ENCODE measurements around the gene PGM1.
"Not testable (repeated sequence)": the region's sequence is repeated elsewhere in the genome, so short reads cannot be mapped to it uniquely, and the experiment has no call there.

PGM1 gene

GRCh38 chr1:63559357-63559756 is 33.9 kb upstream of the PGM1 start:
- Histone ChIP-seq H3K36me3 (ENCODE audit: control insufficient read depth in 4 of 4, insufficient read depth in 4 of 4, low read length in 3 of 4) (no peaks in the 10 kb centered on the region), H3K27me3 (replicated peaks in 2 of 5; ENCODE audit: control insufficient read depth in 4 of 5, insufficient read depth in 5 of 5, low read length in 4 of 5) (no peaks in the 10 kb centered on the region), H3K27ac (ENCODE audit: insufficient read depth in 1 of 2, low read depth in 1 of 2, low read length in 2 of 2, poor library complexity in 1 of 2, severe bottlenecking in 2 of 2) (no peak overlapping the region), H3K9me3 (ENCODE audit: control extremely low read depth in 1 of 5, control insufficient read depth in 4 of 5, insufficient read depth in 2 of 5, low read depth in 1 of 5, low read length in 4 of 5) (no peaks in the 10 kb centered on the region), H3K4me1 (ENCODE audit: control extremely low read depth in 1 of 4, control insufficient read depth in 4 of 4, insufficient read depth in 4 of 4, low read length in 3 of 4) (no peaks in the 10 kb centered on the region), H3K4me3 (ENCODE audit: control insufficient read depth in 1 of 7, extremely low read depth in 1 of 7, insufficient read depth in 4 of 7, low read depth in 2 of 7, low read length in 6 of 7) (no peak overlapping the region)
- WGBS (ENCODE audit: insufficient coverage) = 100% methylated on average over 1 of the region's 2 CpGs
- ChIA-PET POLR2A (no interaction called here), CTCF (interaction anchor here (0.6 to 1.0 kb wide), 2 partner anchors 52 to 117 kb away, joined by 3 read pairs; no protein-coding TSS in a partner anchor)
- DNase-seq = no peak

- CTCF ChIA-PET = no interaction called here
- no peak for DNase-seq
- Histone ChIP-seq H3K36me3 (ENCODE audit: control insufficient read depth in 4 of 4, insufficient read depth in 4 of 4, low read length in 3 of 4) (peaks cover 0 to 2% (median 0%) of the 10 kb centered on the region in 4 experiments), H3K4me1 (ENCODE audit: control extremely low read depth in 1 of 4, control insufficient read depth in 4 of 4, insufficient read depth in 4 of 4, low read length in 3 of 4) (no peaks in the 10 kb centered on the region), H3K9me3 (ENCODE audit: control extremely low read depth in 1 of 5, control insufficient read depth in 4 of 5, insufficient read depth in 2 of 5, low read depth in 1 of 5, low read length in 4 of 5) (no peaks in the 10 kb centered on the region), H3K27me3 (replicated peaks in 2 of 5; ENCODE audit: control insufficient read depth in 4 of 5, insufficient read depth in 5 of 5, low read length in 4 of 5) (no peaks in the 10 kb centered on the region), H3K27ac (ENCODE audit: insufficient read depth in 1 of 2, low read depth in 1 of 2, low read length in 2 of 2, poor library complexity in 1 of 2, severe bottlenecking in 2 of 2) (no peak overlapping the region), H3K4me3 (ENCODE audit: control insufficient read depth in 1 of 7, extremely low read depth in 1 of 7, insufficient read depth in 4 of 7, low read depth in 2 of 7, low read length in 6 of 7) (no peak overlapping the region)
- POLR2A ChIA-PET = no interaction called here
Observed at GRCh38 chr1:63563745-63564144, 29.5 kb upstream of the PGM1 start.

GRCh38 chr1:63569068-63569467 is 24.1 kb upstream of the PGM1 start:
- CTCF ChIA-PET = interaction anchor here (0.5 kb wide), 1 partner anchor 587 kb away, joined by 4 read pairs; no protein-coding TSS in a partner anchor
- WGBS (ENCODE audit: insufficient coverage) = 100% methylated on average over 1 of the region's 4 CpGs

DNA sequence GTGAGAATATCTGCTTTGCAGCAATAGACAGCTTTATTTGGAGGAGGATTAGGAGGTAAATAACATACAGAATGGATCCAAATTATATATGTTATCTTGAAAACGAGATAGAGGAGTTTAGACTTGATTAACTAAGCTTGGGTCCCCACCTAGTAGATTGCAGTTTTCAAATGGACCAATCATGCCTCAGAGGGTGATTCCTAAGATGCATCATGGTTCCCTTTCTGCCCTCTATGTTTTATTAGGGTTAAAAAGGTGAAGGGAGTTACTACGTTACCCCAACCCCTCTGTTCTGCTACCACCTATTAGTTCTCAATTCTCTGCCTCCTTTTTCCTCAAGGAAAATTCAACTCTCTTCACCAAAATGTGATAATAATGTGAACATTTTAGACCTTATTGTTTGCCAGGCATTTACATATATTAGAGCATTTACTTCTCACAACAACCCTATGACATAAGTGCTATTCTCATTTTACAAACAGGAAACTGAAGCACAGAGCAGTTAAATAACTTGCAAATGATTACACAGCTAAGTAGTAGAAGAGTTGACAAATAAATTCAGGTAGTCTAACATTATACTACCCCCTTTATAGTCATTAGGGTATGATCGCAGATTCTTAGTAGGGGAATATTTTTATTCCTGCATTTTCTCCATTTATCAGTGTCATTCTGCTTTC is 23.4 kb upstream of the PGM1 start:
- POLR2A ChIA-PET = no interaction called here
- no peaks in the 10 kb centered on the region for H3K27me3 ChIP-seq (replicated peaks in 2 of 5; ENCODE audit: control insufficient read depth in 4 of 5, insufficient read depth in 5 of 5, low read length in 4 of 5)
- H3K36me3 ChIP-seq (ENCODE audit: control insufficient read depth in 4 of 4, insufficient read depth in 4 of 4, low read length in 3 of 4) = peaks cover 0 to 3% (median under 1%) of the 10 kb centered on the region in 4 experiments
- 100% methylated on average over 1 of the region's 3 CpGs for WGBS (ENCODE audit: insufficient coverage)
- no peak for DNase-seq
- CTCF ChIA-PET = interaction anchor here (0.5 to 0.9 kb wide), 2 partner anchors 14 to 586 kb away, joined by 4 read pairs; no protein-coding TSS in a partner anchor
- no peaks in the 10 kb centered on the region for H3K9me3 ChIP-seq (ENCODE audit: control extremely low read depth in 1 of 5, control insufficient read depth in 4 of 5, insufficient read depth in 2 of 5, low read depth in 1 of 5, low read length in 4 of 5)
- no peak overlapping the region for H3K4me3 ChIP-seq (ENCODE audit: control insufficient read depth in 1 of 7, extremely low read depth in 1 of 7, insufficient read depth in 4 of 7, low read depth in 2 of 7, low read length in 6 of 7)
- no peak overlapping the region for H3K27ac ChIP-seq (ENCODE audit: insufficient read depth in 1 of 2, low read depth in 1 of 2, low read length in 2 of 2, poor library complexity in 1 of 2, severe bottlenecking in 2 of 2)
- H3K4me1 ChIP-seq (ENCODE audit: control extremely low read depth in 1 of 4, control insufficient read depth in 4 of 4, insufficient read depth in 4 of 4, low read length in 3 of 4) = no peaks in the 10 kb centered on the region

More at GRCh38 chr1:63569068-63569467, 24.1 kb upstream of the PGM1 start:
- POLR2A ChIA-PET = no interaction called here
- Histone ChIP-seq H3K36me3 (ENCODE audit: control insufficient read depth in 4 of 4, insufficient read depth in 4 of 4, low read length in 3 of 4) (peaks cover 0 to 3% (median 1%) of the 10 kb centered on the region in 4 experiments), H3K27me3 (replicated peaks in 2 of 5; ENCODE audit: control insufficient read depth in 4 of 5, insufficient read depth in 5 of 5, low read length in 4 of 5) (no peaks in the 10 kb centered on the region), H3K27ac (ENCODE audit: insufficient read depth in 1 of 2, low read depth in 1 of 2, low read length in 2 of 2, poor library complexity in 1 of 2, severe bottlenecking in 2 of 2) (no peak overlapping the region), H3K9me3 (ENCODE audit: control extremely low read depth in 1 of 5, control insufficient read depth in 4 of 5, insufficient read depth in 2 of 5, low read depth in 1 of 5, low read length in 4 of 5) (no peaks in the 10 kb centered on the region), H3K4me3 (ENCODE audit: control insufficient read depth in 1 of 7, extremely low read depth in 1 of 7, insufficient read depth in 4 of 7, low read depth in 2 of 7, low read length in 6 of 7) (no peak overlapping the region), H3K4me1 (ENCODE audit: control extremely low read depth in 1 of 4, control insufficient read depth in 4 of 4, insufficient read depth in 4 of 4, low read length in 3 of 4) (no peaks in the 10 kb centered on the region)
- no peak for DNase-seq

GRCh38 chr1:63572686-63573085 is 20.5 kb upstream of the PGM1 start:
- CTCF ChIA-PET; H3K4me1 ChIP-seq (ENCODE audit: control extremely low read depth in 1 of 4, control insufficient read depth in 4 of 4, insufficient read depth in 4 of 4, low read length in 3 of 4); DNase-seq; H3K27ac ChIP-seq (ENCODE audit: insufficient read depth in 1 of 2, low read depth in 1 of 2, low read length in 2 of 2, poor library complexity in 1 of 2, severe bottlenecking in 2 of 2); POLR2A ChIA-PET; H3K36me3 ChIP-seq (ENCODE audit: control insufficient read depth in 4 of 4, insufficient read depth in 4 of 4, low read length in 3 of 4); H3K9me3 ChIP-seq (ENCODE audit: control extremely low read depth in 1 of 5, control insufficient read depth in 4 of 5, insufficient read depth in 2 of 5, low read depth in 1 of 5, low read length in 4 of 5); H3K4me3 ChIP-seq (ENCODE audit: control insufficient read depth in 1 of 7, extremely low read depth in 1 of 7, insufficient read depth in 4 of 7, low read depth in 2 of 7, low read length in 6 of 7); H3K27me3 ChIP-seq (replicated peaks in 2 of 5; ENCODE audit: control insufficient read depth in 4 of 5, insufficient read depth in 5 of 5, low read length in 4 of 5): not testable (repeated sequence)
- no CpG with 5 or more reads among the region's 8 CpGs for WGBS (ENCODE audit: insufficient coverage)

GRCh38 chr1:63574203-63574796 is 18.9 kb upstream of the PGM1 start:
- CTCF ChIA-PET = interaction anchor here (1.1 kb wide), 1 partner anchor 670 kb away, joined by 3 read pairs; no protein-coding TSS in a partner anchor
- POLR2A ChIA-PET; H3K27me3 ChIP-seq (replicated peaks in 2 of 5; ENCODE audit: control insufficient read depth in 4 of 5, insufficient read depth in 5 of 5, low read length in 4 of 5); H3K4me3 ChIP-seq (ENCODE audit: control insufficient read depth in 1 of 7, extremely low read depth in 1 of 7, insufficient read depth in 4 of 7, low read depth in 2 of 7, low read length in 6 of 7); H3K4me1 ChIP-seq (ENCODE audit: control extremely low read depth in 1 of 4, control insufficient read depth in 4 of 4, insufficient read depth in 4 of 4, low read length in 3 of 4); H3K9me3 ChIP-seq (ENCODE audit: control extremely low read depth in 1 of 5, control insufficient read depth in 4 of 5, insufficient read depth in 2 of 5, low read depth in 1 of 5, low read length in 4 of 5); H3K36me3 ChIP-seq (ENCODE audit: control insufficient read depth in 4 of 4, insufficient read depth in 4 of 4, low read length in 3 of 4); H3K27ac ChIP-seq (ENCODE audit: insufficient read depth in 1 of 2, low read depth in 1 of 2, low read length in 2 of 2, poor library complexity in 1 of 2, severe bottlenecking in 2 of 2); DNase-seq: not testable (repeated sequence)
- WGBS (ENCODE audit: insufficient coverage) = 83% methylated on average over 1 of the region's 2 CpGs

DNA sequence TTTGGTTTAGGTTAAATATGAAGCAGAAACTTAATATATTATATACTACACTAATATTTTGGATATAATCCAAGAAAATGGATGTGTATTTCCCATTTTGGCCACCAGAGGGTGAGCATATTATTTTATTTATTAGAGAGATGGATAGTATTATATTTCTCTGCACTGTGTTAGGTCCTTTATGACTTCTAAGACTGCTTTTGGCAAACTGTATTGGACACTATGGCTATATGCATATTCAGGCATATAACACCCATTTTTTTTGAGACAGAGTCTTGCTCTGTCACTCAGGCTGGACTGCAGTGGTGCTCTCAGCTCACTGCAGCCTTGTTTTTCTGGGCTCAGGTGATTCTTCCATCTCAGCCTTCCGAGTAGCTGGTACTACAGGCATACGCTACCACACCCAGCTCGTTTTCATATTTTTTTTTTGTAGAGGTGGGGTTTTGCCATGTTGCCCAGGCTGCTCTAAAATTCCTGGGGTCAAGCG is 17.8 kb upstream of the PGM1 start:
- no CpG with 5 or more reads among the region's 4 CpGs for WGBS (ENCODE audit: insufficient coverage)
- H3K36me3 ChIP-seq (ENCODE audit: control insufficient read depth in 4 of 4, insufficient read depth in 4 of 4, low read length in 3 of 4) = peaks cover 0 to 3% (median 0%) of the 10 kb centered on the region in 4 experiments
- H3K9me3 ChIP-seq (ENCODE audit: control extremely low read depth in 1 of 5, control insufficient read depth in 4 of 5, insufficient read depth in 2 of 5, low read depth in 1 of 5, low read length in 4 of 5) = peaks cover 0 to 4% (median 0%) of the 10 kb centered on the region in 5 experiments
- CTCF ChIA-PET = interaction anchor here (0.7 to 3.0 kb wide), 4 partner anchors 16 to 671 kb away, joined by 3 to 16 read pairs (median 3); partner anchors contain the start of gene PGM1
- peak; percentile 17 to 53 (median 31) for DNase-seq
- no peak overlapping the region for H3K27ac ChIP-seq (ENCODE audit: insufficient read depth in 1 of 2, low read depth in 1 of 2, low read length in 2 of 2, poor library complexity in 1 of 2, severe bottlenecking in 2 of 2)
- no peak overlapping the region for H3K4me3 ChIP-seq (ENCODE audit: control insufficient read depth in 1 of 7, extremely low read depth in 1 of 7, insufficient read depth in 4 of 7, low read depth in 2 of 7, low read length in 6 of 7)
- POLR2A ChIA-PET = interaction anchor here (0.7 kb wide), 1 partner anchor 694 kb away, joined by 4 read pairs; no protein-coding TSS in a partner anchor
- no peaks in the 10 kb centered on the region for H3K27me3 ChIP-seq (replicated peaks in 2 of 5; ENCODE audit: control insufficient read depth in 4 of 5, insufficient read depth in 5 of 5, low read length in 4 of 5)
- H3K4me1 ChIP-seq (ENCODE audit: control extremely low read depth in 1 of 4, control insufficient read depth in 4 of 4, insufficient read depth in 4 of 4, low read length in 3 of 4) = no peaks in the 10 kb centered on the region

Measured in common myeloid progenitor, CD34-positive (primary cell).